PC-3 (cell line): ENCODE data around the gene HNRNPH2. TPM values are rescaled to one million over a fixed set of nuclear protein-coding genes. Genes with fewer than 3 reads are reported as not detected.

Experiments used
- ATAC-seq: fragments of 200-7000 bp; cut with Tn5 transposase; 2 replicates; pipeline ENCODE4 v1.9.1; 2020; ENCODE audit warnings: mild to moderate bottlenecking, moderate library complexity
- BruUV-seq: library from RNA; stranded (reverse); fragments of 400-500 nt; replicated peaks from 2 replicates; lab custom pipeline; 2021; lab: Mats Ljungman, UMichigan
- CTCF ChIA-PET: fragments of 300-600 bp; sonication (Branson Sonifier 250); formaldehyde crosslinking; loops from one replicate; lab custom pipeline; 2022; ENCODE audit warnings: antibody characterized with exemption; lab: Charles Lee
- POLR2A ChIA-PET: fragments of 300-600 bp; sonication (Branson Sonifier 250); formaldehyde crosslinking; loops from one replicate; lab custom pipeline; 2022; ENCODE audit warnings: antibody characterized with exemption; ENCODE audit not compliant: unreplicated experiment; lab: Charles Lee
- DNase-seq: peaks from one replicate; pipeline ENCODE4 v3.0.0-alpha.2; 2015
- H2AFZ ChIP-seq: fragments of 300-600 bp; sonication (generic); 2 replicates; pipeline ENCODE4 v1.6.0; 2016; ENCODE audit warnings: antibody characterized with exemption, low read length
- H3F3A ChIP-seq: fragments of 300-600 bp; sonication (generic); one replicate; pipeline ENCODE4 v1.6.0; 2017; ENCODE audit warnings: antibody characterized with exemption, low read length, control low read depth, mild to moderate bottlenecking; ENCODE audit not compliant: unreplicated experiment
- H3K27ac ChIP-seq: fragments of 300-600 bp; sonication (generic); 2 replicates; pipeline ENCODE4 v1.5.1; 2016; ENCODE audit warnings: mild to moderate bottlenecking, low read length
- H3K27me3 ChIP-seq: fragments of 300-600 bp; sonication (generic); 2 replicates; pipeline ENCODE4 v1.6.1; 2016; ENCODE audit warnings: low read length, mixed read lengths
- H3K36me3 ChIP-seq: fragments of 300-600 bp; sonication (generic); 2 replicates; pipeline ENCODE4 v1.6.1; 2016; ENCODE audit warnings: low read depth, mixed run types, low read length, mixed read lengths
- H3K4me1 ChIP-seq: fragments of 300-600 bp; sonication (generic); 2 replicates; pipeline ENCODE4 v1.5.1; 2016; ENCODE audit warnings: low read length; ENCODE audit not compliant: insufficient read depth
- H3K4me2 ChIP-seq: fragments of 300-600 bp; sonication (generic); 2 replicates; pipeline ENCODE4 v1.6.0; 2016; ENCODE audit warnings: low read length
- H3K4me3 ChIP-seq: fragments of 300-600 bp; sonication (generic); 2 replicates; pipeline ENCODE4 v1.5.1; 2016; ENCODE audit warnings: mild to moderate bottlenecking, low read length, mixed read lengths
- H3K79me2 ChIP-seq: fragments of 300-600 bp; sonication (generic); 2 replicates; pipeline ENCODE4 v1.6.1; 2017; ENCODE audit warnings: low read length, mixed read lengths
- H3K9ac ChIP-seq: fragments of 300-600 bp; sonication (generic); 2 replicates; pipeline ENCODE4 v1.6.0; 2016; ENCODE audit warnings: mild to moderate bottlenecking, low read length
- H3K9me2 ChIP-seq: fragments of 300-600 bp; sonication (generic); replicated peaks from 2 replicates; pipeline ENCODE4 v1.6.1; 2016; ENCODE audit warnings: mixed run types, low read length, mixed read lengths
- H3K9me3 ChIP-seq: fragments of 300-600 bp; sonication (generic); 2 replicates; pipeline ENCODE4 v1.6.1; 2016; ENCODE audit warnings: low read length, mixed read lengths
- H4K20me1 ChIP-seq: fragments of 300-600 bp; sonication (generic); 2 replicates; pipeline ENCODE4 v1.6.1; 2016; ENCODE audit warnings: low read length, mixed read lengths
- CTCF ChIP-seq: fragments of 300-600 bp; sonication (generic); conservative IDR thresholded peaks from 2 replicates; pipeline ENCODE4 v1.5.1; 2017; ENCODE audit warnings: antibody characterized with exemption, low read depth, mild to moderate bottlenecking, low read length
- EZH2 ChIP-seq: fragments of 300-600 bp; sonication (generic); IDR thresholded peaks from one replicate; pipeline ENCODE4 v1.6.1; 2017; ENCODE audit warnings: antibody characterized with exemption, mild to moderate bottlenecking, low read length; ENCODE audit not compliant: unreplicated experiment
- EZH2phosphoT487 ChIP-seq: fragments of 300-600 bp; sonication (generic); IDR thresholded peaks from 2 replicates; pipeline ENCODE4 v1.6.1; 2018; ENCODE audit warnings: mild to moderate bottlenecking, antibody characterized with exemption, low read length, borderline replicate concordance
- intact Hi-C: fragments of 100-400 bp; cut with micrococcal nuclease; formaldehyde crosslinking; loops from 2 replicates; pipeline ENCODE4 v1.9.0; 2023
- total RNA-seq: library from RNA; depleted of rRNA; stranded (reverse); fragments of >200 nt; gene quantifications from 2 replicates; pipeline ENCODE4 v1.2.3, GENCODE V29; 2014

Gene HNRNPH2
- total RNA-seq, 1 experiment from 2014 or later: 54.8 TPM

- Histone ChIP-seq H3K4me3 (no peak overlapping the region), H3K27ac (no peak overlapping the region), H3F3A (no peaks in the 10 kb centered on the region), H3K4me1 (0 out of 2 replicates have a peak, but pooled peaks cover 5% of the 10 kb centered on the region), H4K20me1 (no peaks in the 10 kb centered on the region), H3K79me2 (peaks cover 7% of the 10 kb centered on the region), H3K36me3 (0 out of 2 replicates have a peak, but pooled peaks cover under 1% of the 10 kb centered on the region), H3K9me3 (no peaks in the 10 kb centered on the region), H3K27me3 (no peaks in the 10 kb centered on the region), H3K4me2 (no peak overlapping the region), H3K9me2 (no peaks in the 10 kb centered on the region), H3K9ac (no peak overlapping the region), H2AFZ (no peak overlapping the region)
- no peak for ATAC-seq
- no TSS peak for BruUV-seq
- no peak for DNase-seq
- no peak for TF ChIP-seq EZH2
- no peak for TF ChIP-seq CTCF
- TF ChIP-seq EZH2phosphoT487: no peak
- POLR2A ChIA-PET: no interaction called here
- intact Hi-C loops: no loop called here
- CTCF ChIA-PET: no interaction called here
Measured at GRCh38 chrX:101386542-101386885, 21.5 kb upstream of the HNRNPH2 start.

GRCh38 chrX:101388604-101389003 is 19.4 kb upstream of the HNRNPH2 start:
- no peak for DNase-seq
- no peak overlapping the region for H2AFZ ChIP-seq
- H3K4me1 ChIP-seq: peaks cover 21% of the 10 kb centered on the region
- no peaks in the 10 kb centered on the region for H3F3A ChIP-seq
- BruUV-seq: no TSS peak
- no peaks in the 10 kb centered on the region for H3K27me3 ChIP-seq
- TF ChIP-seq EZH2phosphoT487 (no peak), EZH2 (no peak), CTCF (no peak)
- no peak overlapping the region for H3K4me2 ChIP-seq
- no peak overlapping the region for H3K27ac ChIP-seq
- peaks cover 11% of the 10 kb centered on the region; the same call in 1 of the 2 replicates for H4K20me1 ChIP-seq
- ChIA-PET CTCF (no interaction called here), POLR2A (no interaction called here)
- H3K9me3 ChIP-seq: no peaks in the 10 kb centered on the region
- peaks cover 28% of the 10 kb centered on the region for H3K79me2 ChIP-seq
- H3K36me3 ChIP-seq: peaks cover 20% of the 10 kb centered on the region
- intact Hi-C loops: no loop called here
- no peak overlapping the region for H3K4me3 ChIP-seq
- no peak for ATAC-seq
- H3K9me2 ChIP-seq: no peaks in the 10 kb centered on the region
- H3K9ac ChIP-seq: no peak overlapping the region
